ENCODE data around the gene USP34.
A peak's percentile ranks its signal among the peaks of the same experiment; 100 is the strongest.

- TF ChIP-seq CTCF (IDR thresholded peaks at IDR 0.05; ENCODE audit: low read depth, low read length, missing input control) (no peak), MAX (IDR thresholded peaks at IDR 0.05) (no peak), ZBTB33 (IDR thresholded peaks at IDR 0.05) (no peak), TAF1 (conservative IDR thresholded peaks at IDR 0.05) (no peak), REST (IDR thresholded peaks at IDR 0.05) (no peak), ATF3 (IDR thresholded peaks at IDR 0.05) (no peak), SP1 (IDR thresholded peaks at IDR 0.05) (no peak), GABPA (IDR thresholded peaks at IDR 0.05 in 1 of 2, conservative IDR thresholded peaks at IDR 0.05 in 1 of 2) (no peak), RAD21 (IDR thresholded peaks at IDR 0.05) (peak in 1 of 2 donors; percentile 14)
These were observed 51.3 kb downstream of the USP34 start for GRCh38 chr2:61419570-61419969.

Measured in liver (tissue), 3 donors.